Mesenchymal stem cell (in vitro differentiated cells and primary cell): ENCODE measurements around the gene FGFBP1.
A peak's percentile ranks its signal among the peaks of the same experiment; 100 is the strongest.
"Not testable (repeated sequence)": the region's sequence is repeated elsewhere in the genome, so short reads cannot be mapped to it uniquely, and the experiment has no call there.

Source experiments
- DNase-seq: peaks from one replicate; pipeline ENCODE4 v3.0.0-alpha.2; 2013
- H2AFZ ChIP-seq: one replicate; pipeline ENCODE4 v1.6.1; 2013; ENCODE audit warnings: low read depth, mild to moderate bottlenecking, control low read depth, inconsistent platforms, low read length, moderate library complexity
- H2AK5ac ChIP-seq: 2 replicates; pipeline ENCODE4 v1.6.1; 2013; ENCODE audit warnings: low read length, moderate library complexity, mild to moderate bottlenecking, inconsistent platforms; ENCODE audit not compliant: severe bottlenecking
- H2BK120ac ChIP-seq: one replicate; pipeline ENCODE4 v1.6.1; 2013; ENCODE audit warnings: low read depth, mild to moderate bottlenecking, inconsistent platforms, low read length, moderate library complexity
- H2BK12ac ChIP-seq, 2 experiments: one replicate each; pipeline ENCODE4 v1.6.1; 2013; ENCODE audit warnings: inconsistent platforms in 2 of 2, low read length in 2 of 2, mild to moderate bottlenecking in 2 of 2, moderate library complexity in 2 of 2, control low read depth in 1 of 2
- H2BK15ac ChIP-seq: one replicate; pipeline ENCODE4 v1.6.1; 2013; ENCODE audit warnings: mild to moderate bottlenecking, low read depth, inconsistent platforms; ENCODE audit not compliant: poor library complexity, severe bottlenecking
- H2BK5ac ChIP-seq: 2 replicates; pipeline ENCODE4 v1.6.1; 2013; ENCODE audit warnings: low read depth, mild to moderate bottlenecking, low read length, control low read depth, inconsistent platforms; ENCODE audit not compliant: poor library complexity, severe bottlenecking
- H3K14ac ChIP-seq, 2 experiments: one replicate each; pipeline ENCODE4 v1.6.1; 2013; ENCODE audit warnings: inconsistent platforms in 2 of 2, low read length in 2 of 2, control low read depth in 1 of 2, mild to moderate bottlenecking in 1 of 2, moderate library complexity in 1 of 2
- H3K18ac ChIP-seq, 2 experiments: one replicate each; pipeline ENCODE4 v1.6.1; 2013; ENCODE audit warnings: inconsistent platforms in 2 of 2, low read length in 2 of 2, control low read depth in 1 of 2, low read depth in 1 of 2, mild to moderate bottlenecking in 1 of 2
- H3K23ac ChIP-seq, 2 experiments: one replicate each; pipeline ENCODE4 v1.6.1; 2013; ENCODE audit warnings: inconsistent platforms in 2 of 2, low read length in 2 of 2, mild to moderate bottlenecking in 2 of 2, moderate library complexity in 2 of 2, control low read depth in 1 of 2
- H3K27ac ChIP-seq: 2 replicates; pipeline ENCODE4 v1.5.1; 2013; ENCODE audit warnings: mild to moderate bottlenecking, moderate library complexity, low read length, control low read depth, inconsistent platforms; ENCODE audit not compliant: poor library complexity, severe bottlenecking
- H3K27me3 ChIP-seq, 2 experiments: 2 replicates each; pipeline versions ENCODE4 v1.6.1 to v1.7.0; 2013; ENCODE audit warnings: low read length in 2 of 2, mild to moderate bottlenecking in 2 of 2, moderate library complexity in 2 of 2, control low read depth in 1 of 2, inconsistent platforms in 1 of 2; ENCODE audit not compliant: control insufficient read depth in 1 of 2, insufficient read depth in 1 of 2
- H3K36me3 ChIP-seq, 2 experiments: 2 replicates each; pipeline versions ENCODE4 v1.6.1 to v1.7.0; 2013; ENCODE audit warnings: low read length in 2 of 2, control low read depth in 1 of 2, inconsistent platforms in 1 of 2, low read depth in 1 of 2, mild to moderate bottlenecking in 1 of 2; ENCODE audit not compliant: insufficient read depth in 2 of 2, control insufficient read depth in 1 of 2
- H3K4ac ChIP-seq, 2 experiments: one replicate each; pipeline ENCODE4 v1.6.1; 2013; ENCODE audit warnings: inconsistent platforms in 2 of 2, low read length in 2 of 2, mild to moderate bottlenecking in 2 of 2, moderate library complexity in 2 of 2, control low read depth in 1 of 2, low read depth in 1 of 2
- H3K4me1 ChIP-seq: 2 replicates; pipeline ENCODE4 v1.6.1; 2013; ENCODE audit warnings: low read depth, low read length, control low read depth; ENCODE audit not compliant: control insufficient read depth, insufficient read depth
- H3K4me2 ChIP-seq: 2 replicates; pipeline ENCODE4 v1.6.1; 2013; ENCODE audit warnings: low read length, mild to moderate bottlenecking, inconsistent platforms; ENCODE audit not compliant: poor library complexity, severe bottlenecking
- H3K4me3 ChIP-seq, 2 experiments: 2 replicates each; pipeline versions ENCODE4 v1.5.1 to v1.7.0; 2013; ENCODE audit warnings: low read length in 2 of 2, mild to moderate bottlenecking in 2 of 2, control low read depth in 1 of 2, low read depth in 1 of 2; ENCODE audit not compliant: insufficient read depth in 1 of 2
- H3K79me1 ChIP-seq: replicated peaks from 2 replicates; pipeline ENCODE4 v1.6.1; 2013; ENCODE audit warnings: mild to moderate bottlenecking, control low read depth, low read length, inconsistent platforms; ENCODE audit not compliant: poor library complexity, severe bottlenecking
- H3K9ac ChIP-seq: 2 replicates; pipeline ENCODE4 v1.7.0; 2013; ENCODE audit warnings: mild to moderate bottlenecking, low read length, moderate library complexity
- H3K9me3 ChIP-seq: 2 replicates; pipeline ENCODE4 v1.7.0; 2013; ENCODE audit warnings: mild to moderate bottlenecking, low read length; ENCODE audit not compliant: control insufficient read depth
- H4K8ac ChIP-seq: one replicate; pipeline ENCODE4 v1.6.1; 2013; ENCODE audit warnings: inconsistent platforms, mild to moderate bottlenecking, low read length, moderate library complexity
- H4K91ac ChIP-seq: one replicate; pipeline ENCODE4 v1.6.1; 2013; ENCODE audit warnings: mild to moderate bottlenecking, low read length, inconsistent platforms
- WGBS: methylation state at CpG from one replicate; pipeline ENCODE4 v1.1.7; 2013; ENCODE audit warnings: mixed read lengths; 5-methylcytosine and 5-hydroxymethylcytosine counted together

FGFBP1 gene

GRCh38 chr4:15918484-15919129 lies 19.9 kb downstream of the FGFBP1 start:
- H3K9ac ChIP-seq, result no peak overlapping the region
- H3K79me1 ChIP-seq, result no peaks in the 10 kb centered on the region
- H2BK12ac ChIP-seq, result no peak overlapping the region
- DNase-seq, result no peak
- peaks cover 7% of the 10 kb centered on the region for H3K4me1 ChIP-seq
- H2AK5ac ChIP-seq, result peak overlapping the region; percentile 79
- no peak overlapping the region for H3K27ac ChIP-seq
- H2BK15ac ChIP-seq, result no peak overlapping the region
- no peak overlapping the region for H2BK120ac ChIP-seq
- H3K4me3 ChIP-seq, result no peak overlapping the region
- no peak overlapping the region for H3K14ac ChIP-seq
- no peak overlapping the region for H2AFZ ChIP-seq
- no peak overlapping the region for H3K4me2 ChIP-seq
- H3K36me3 ChIP-seq, result no peaks in the 10 kb centered on the region
- H4K91ac ChIP-seq, result no peak overlapping the region
- no peak overlapping the region for H3K23ac ChIP-seq
- no peak overlapping the region for H4K8ac ChIP-seq
- no peak overlapping the region for H2BK5ac ChIP-seq
- H3K27me3 ChIP-seq, result no peaks in the 10 kb centered on the region
- H3K18ac ChIP-seq, result peak overlapping the region in 1 of 2 experiments; percentile 18
- WGBS, result 84% methylated on average over 4 of the region's 4 CpGs
- no peaks in the 10 kb centered on the region for H3K9me3 ChIP-seq
- H3K4ac ChIP-seq, result no peak overlapping the region

- Histone ChIP-seq H3K27me3 (no peaks in the 10 kb centered on the region), H3K79me1 (no peaks in the 10 kb centered on the region), H3K18ac (no peak overlapping the region), H2BK5ac (no peak overlapping the region), H3K9ac (no peak overlapping the region), H3K14ac (no peak overlapping the region), H3K27ac (no peak overlapping the region), H2BK15ac (no peak overlapping the region), H3K4me2 (no peak overlapping the region), H3K9me3 (no peaks in the 10 kb centered on the region), H2AFZ (no peak overlapping the region), H4K8ac (no peak overlapping the region), H3K4me3 (no peak overlapping the region), H3K23ac (no peak overlapping the region), H2AK5ac (no peak overlapping the region), H3K4ac (no peak overlapping the region), H3K36me3 (no peaks in the 10 kb centered on the region), H4K91ac (no peak overlapping the region), H2BK12ac (no peak overlapping the region), H2BK120ac (no peak overlapping the region), H3K4me1 (peaks cover 8% of the 10 kb centered on the region)
- WGBS, result no CpG with 5 or more reads among the region's 2 CpGs
- DNase-seq, result no peak
Measured at GRCh38 chr4:15917297-15917696, 21.2 kb downstream of the FGFBP1 start.

DNA sequence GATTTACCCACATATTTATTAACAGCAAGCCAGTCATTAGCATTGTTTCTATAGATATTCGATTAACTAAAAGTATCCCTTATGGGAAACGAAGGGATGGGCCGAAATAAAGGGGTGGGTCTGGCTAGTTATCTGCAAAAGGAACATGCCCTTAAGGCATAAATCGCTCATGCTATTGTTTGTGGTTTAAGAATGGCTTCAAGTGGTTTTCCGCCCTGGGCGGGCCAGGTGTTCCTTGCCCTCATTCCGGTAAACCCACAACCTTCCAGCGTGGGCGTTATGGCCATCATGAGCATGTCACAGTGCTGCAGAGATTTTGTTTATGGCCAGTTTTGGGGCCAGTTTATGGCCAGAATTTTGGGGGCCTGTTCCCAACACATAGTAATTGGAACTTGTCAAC lies 22.2 kb downstream of the FGFBP1 start:
- H2AFZ ChIP-seq, H3K4me3 ChIP-seq, H3K36me3 ChIP-seq, H4K91ac ChIP-seq, H3K18ac ChIP-seq, H3K9ac ChIP-seq, H3K14ac ChIP-seq, H2BK12ac ChIP-seq, DNase-seq, H3K27ac ChIP-seq, H3K23ac ChIP-seq, H2BK120ac ChIP-seq, H3K79me1 ChIP-seq, H3K4ac ChIP-seq, H2BK15ac ChIP-seq, H3K4me1 ChIP-seq, H2BK5ac ChIP-seq, H3K27me3 ChIP-seq, H2AK5ac ChIP-seq, H3K4me2 ChIP-seq, H4K8ac ChIP-seq, H3K9me3 ChIP-seq: not testable (repeated sequence)
- WGBS, result 89% methylated on average over 9 of the region's 9 CpGs

DNA sequence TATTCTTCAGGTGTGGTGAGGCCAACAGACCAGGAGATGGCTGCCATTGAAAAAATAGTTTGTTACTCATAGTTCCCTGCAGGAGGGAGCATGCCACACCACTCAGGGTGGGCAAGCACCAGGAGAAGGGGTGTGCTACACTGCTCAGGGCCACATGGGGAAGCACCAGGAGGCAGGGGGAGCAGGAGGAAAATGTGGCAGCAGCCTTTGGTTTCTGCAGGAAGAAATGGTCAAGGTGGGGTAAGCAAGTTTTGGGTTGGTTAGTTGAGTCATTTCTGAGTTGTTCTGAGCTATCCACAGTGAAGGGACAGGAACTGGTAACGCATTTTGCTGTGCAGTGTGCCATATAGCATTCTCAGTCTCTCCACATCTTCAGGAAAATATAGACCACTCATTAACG lies 23.8 kb downstream of the FGFBP1 start:
- Histone ChIP-seq H3K4me3 (no peak overlapping the region), H3K9me3 (no peaks in the 10 kb centered on the region), H3K27me3 (no peaks in the 10 kb centered on the region), H4K91ac (no peak overlapping the region), H3K18ac (no peak overlapping the region), H3K4me2 (no peak overlapping the region), H3K23ac (no peak overlapping the region), H3K27ac (peak overlapping the region; percentile 70), H2AFZ (no peak overlapping the region), H3K36me3 (no peaks in the 10 kb centered on the region), H2AK5ac (no peak overlapping the region), H3K4me1 (peaks cover 3% of the 10 kb centered on the region), H4K8ac (no peak overlapping the region), H2BK15ac (no peak overlapping the region), H3K9ac (no peak overlapping the region), H3K4ac (no peak overlapping the region), H3K79me1 (no peaks in the 10 kb centered on the region), H2BK120ac (no peak overlapping the region), H3K14ac (no peak overlapping the region), H2BK5ac (no peak overlapping the region), H2BK12ac (no peak overlapping the region)
- 100% methylated on average over 1 of the region's 2 CpGs for WGBS
- DNase-seq, result no peak
